Esophagus muscularis mucosa (tissue), 4 donors: ENCODE results near the gene NR2F1-AS1. TPM values are rescaled to one million over a fixed set of nuclear protein-coding genes. Genes with fewer than 3 reads are reported as not detected.

Source experiments
- DNase-seq: peaks from one replicate; pipeline ENCODE4 v3.0.0-alpha.2; 2017; ENCODE audit errors: extremely low spot score
- H3K27ac ChIP-seq, 4 donors: fragments of 200-600 bp; sonication (generic); replicated peaks in 1 of 4; 1 replicate in 3 of 4; 2 replicates in 1 of 4; pipeline ENCODE4 v1.5.1; 2016 to 2019; ENCODE audit warnings: mild to moderate bottlenecking in 1 of 4
- H3K27me3 ChIP-seq, 4 donors: fragments of 200-600 bp; sonication (generic); one replicate each; pipeline versions ENCODE4 v1.5.1 to v1.6.0; 2016 to 2019
- H3K36me3 ChIP-seq, 4 donors: fragments of 200-600 bp; sonication (generic); one replicate each; pipeline ENCODE4 v1.5.1; 2016 to 2019
- H3K4me1 ChIP-seq, 4 donors: fragments of 200-600 bp; sonication (generic); one replicate each; pipeline ENCODE4 v1.5.1; 2016 to 2019
- H3K4me3 ChIP-seq, 4 donors: fragments of 200-600 bp; sonication (generic); 1 replicate in 2 of 4; 2 replicates in 2 of 4; pipeline ENCODE4 v1.5.1; 2016 to 2019; ENCODE audit warnings: mild to moderate bottlenecking in 4 of 4, moderate library complexity in 1 of 4
- H3K9me3 ChIP-seq, 4 donors: fragments of 200-600 bp; sonication (generic); 1 replicate in 3 of 4; 2 replicates in 1 of 4; pipeline ENCODE4 v1.5.1; 2016 to 2019
- CTCF ChIP-seq, 3 experiments: fragments of 200-600 bp in 2 of 3; fragments of 450-650 bp in 1 of 3; sonication (generic) in 2 of 3; IDR thresholded peaks; one replicate each; pipeline ENCODE4 v1.5.1; 2017 to 2019; ENCODE audit warnings: antibody characterized with exemption in 3 of 3, mild to moderate bottlenecking in 2 of 3, moderate library complexity in 1 of 3
- EP300 ChIP-seq: sonication (generic); formaldehyde crosslinking; IDR thresholded peaks from one replicate; pipeline ENCODE4 v1.6.1; 2017; ENCODE audit warnings: antibody characterized with exemption
- POLR2A ChIP-seq: fragments of 450-650 bp; IDR thresholded peaks from one replicate; pipeline ENCODE4 v1.6.1; 2017; ENCODE audit warnings: antibody characterized with exemption, moderate library complexity, mild to moderate bottlenecking, low read depth
- POLR2AphosphoS5 ChIP-seq, 2 donors: sonication (generic); formaldehyde crosslinking; IDR thresholded peaks; one replicate each; pipeline ENCODE4 v1.6.1; 2017; ENCODE audit warnings: antibody characterized with exemption in 2 of 2
- WGBS: methylation state at CpG from one replicate; pipeline ENCODE4 v1.1.5; 2018; 5-methylcytosine and 5-hydroxymethylcytosine counted together
- intact Hi-C: fragments of 100-400 bp; cut with DNase I; formaldehyde crosslinking; loops from one replicate; pipeline ENCODE4 v1.15.1; 2023
- total RNA-seq, 4 donors: library from RNA; depleted of rRNA; stranded (reverse); fragments of >200 nt; gene quantifications; one replicate each; pipeline versions ENCODE4 v1.1.0 to v1.2.1, GENCODE V29; 2016

NR2F1-AS1 gene
- total RNA-seq, 4 donors from 2014 or later, result 8.6 to 22.8 (median 9.5) TPM

GRCh38 chr5:93359960-93360305, 221.1 kb downstream of the NR2F1-AS1 start:
- H3K27me3 ChIP-seq, result no peaks in the 10 kb centered on the region
- no peak for DNase-seq
- TF ChIP-seq POLR2A (no peak), EP300 (no peak), CTCF (IDR thresholded peaks at IDR 0.05) (no peak), POLR2AphosphoS5 (IDR thresholded peaks at IDR 0.05) (no peak)
- H3K4me1 ChIP-seq, result peaks cover 0 to 6% (median 0%) of the 10 kb centered on the region in 4 donors
- H3K27ac ChIP-seq, result no peak overlapping the region
- H3K36me3 ChIP-seq, result no peaks in the 10 kb centered on the region
- WGBS, result 75% methylated on average over 5 of the region's 5 CpGs
- H3K9me3 ChIP-seq, result no peaks in the 10 kb centered on the region
- H3K4me3 ChIP-seq, result no peak overlapping the region
- intact Hi-C loops, result no loop called here

Other genes starting within 250 kb of the NR2F1-AS1 start
- gene NR2F1, start 2.0 kb upstream of the NR2F1-AS1 start, total RNA-seq, result 10 to 100 TPM; 17.4 to 43.8 (median 40.6) TPM
- gene POU5F2, start 160.4 kb upstream of the NR2F1-AS1 start, total RNA-seq, result 1 to 10 TPM in 3 of 4 donors, under 1 TPM in 1; 0.52 to 2.5 (median 1.2) TPM